ENCODE results near the gene CEP85L. TPM values are rescaled to one million over a fixed set of nuclear protein-coding genes. Genes with fewer than 3 reads are reported as not detected.

Gene CEP85L
- total RNA-seq, 2 experiments from 2014 or later = 9.6 to 12.0 TPM

DNA sequence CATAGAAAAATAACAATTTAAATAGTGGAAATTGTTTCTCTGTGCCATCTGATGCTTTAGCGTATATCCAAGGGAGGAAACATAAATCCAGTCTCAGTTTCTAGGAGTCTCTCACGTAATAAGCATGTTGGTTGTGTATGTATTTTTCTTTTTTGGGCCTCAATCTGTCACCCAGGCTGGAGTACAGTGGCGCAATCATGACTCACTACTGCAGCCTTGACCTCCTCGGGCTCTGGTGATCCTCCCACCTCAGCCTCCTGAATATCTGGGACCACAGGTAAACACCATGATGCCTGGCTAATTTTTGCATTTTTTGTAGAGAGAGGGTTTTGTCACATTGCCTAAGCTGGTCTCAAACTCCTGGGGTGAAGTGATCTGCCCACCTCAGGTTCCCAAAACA lies 181.9 kb downstream of the CEP85L start:
- Histone ChIP-seq H3K27ac (ENCODE audit: low read depth, low read length, poor library complexity, severe bottlenecking) (no peak overlapping the region), H3K4me3 (ENCODE audit: low read depth, low read length, poor library complexity, severe bottlenecking) (no peak overlapping the region), H3K9me3 (ENCODE audit: low read length) (no peaks in the 10 kb centered on the region), H3K36me3 (ENCODE audit: insufficient read depth, low read length) (no peaks in the 10 kb centered on the region), H3K9me2 (ENCODE audit: insufficient read depth, low read length) (no peaks in the 10 kb centered on the region), H3K4me1 (ENCODE audit: insufficient read depth, low read length, poor library complexity, severe bottlenecking) (no peaks in the 10 kb centered on the region), H4K20me1 (ENCODE audit: insufficient read depth, low read length) (no peaks in the 10 kb centered on the region), H3K79me2 (ENCODE audit: insufficient read depth, low read depth, low read length) (no peaks in the 10 kb centered on the region), H3K4me2 (ENCODE audit: low read length) (no peak overlapping the region), H2AFZ (ENCODE audit: low read length) (no peak overlapping the region)
- CTCF ChIA-PET (ENCODE audit: unreplicated experiment) = no interaction called here
- TF ChIP-seq, protein P1, sequence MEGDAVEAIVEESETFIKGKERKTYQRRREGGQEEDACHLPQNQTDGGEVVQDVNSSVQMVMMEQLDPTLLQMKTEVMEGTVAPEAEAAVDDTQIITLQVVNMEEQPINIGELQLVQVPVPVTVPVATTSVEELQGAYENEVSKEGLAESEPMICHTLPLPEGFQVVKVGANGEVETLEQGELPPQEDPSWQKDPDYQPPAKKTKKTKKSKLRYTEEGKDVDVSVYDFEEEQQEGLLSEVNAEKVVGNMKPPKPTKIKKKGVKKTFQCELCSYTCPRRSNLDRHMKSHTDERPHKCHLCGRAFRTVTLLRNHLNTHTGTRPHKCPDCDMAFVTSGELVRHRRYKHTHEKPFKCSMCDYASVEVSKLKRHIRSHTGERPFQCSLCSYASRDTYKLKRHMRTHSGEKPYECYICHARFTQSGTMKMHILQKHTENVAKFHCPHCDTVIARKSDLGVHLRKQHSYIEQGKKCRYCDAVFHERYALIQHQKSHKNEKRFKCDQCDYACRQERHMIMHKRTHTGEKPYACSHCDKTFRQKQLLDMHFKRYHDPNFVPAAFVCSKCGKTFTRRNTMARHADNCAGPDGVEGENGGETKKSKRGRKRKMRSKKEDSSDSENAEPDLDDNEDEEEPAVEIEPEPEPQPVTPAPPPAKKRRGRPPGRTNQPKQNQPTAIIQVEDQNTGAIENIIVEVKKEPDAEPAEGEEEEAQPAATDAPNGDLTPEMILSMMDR (conservative IDR thresholded peaks at IDR 0.05; ENCODE audit: low read length) = no peak
- no peak for TF ChIP-seq EZH2phosphoT487 (IDR thresholded peaks at IDR 0.05; ENCODE audit: borderline replicate concordance, low read depth, low read length)
- intact Hi-C loops (cut with micrococcal nuclease; ENCODE audit: unreplicated experiment) = no loop called here
- no peak for DNase-seq (ENCODE audit: low spot score)
- POLR2A ChIA-PET = interaction anchor here (0.9 to 1.0 kb wide), 2 partner anchors 11 to 16 kb away, joined by 3 read pairs; no protein-coding TSS in a partner anchor
- BruUV-seq (replicated peaks) = no TSS peak

DNA sequence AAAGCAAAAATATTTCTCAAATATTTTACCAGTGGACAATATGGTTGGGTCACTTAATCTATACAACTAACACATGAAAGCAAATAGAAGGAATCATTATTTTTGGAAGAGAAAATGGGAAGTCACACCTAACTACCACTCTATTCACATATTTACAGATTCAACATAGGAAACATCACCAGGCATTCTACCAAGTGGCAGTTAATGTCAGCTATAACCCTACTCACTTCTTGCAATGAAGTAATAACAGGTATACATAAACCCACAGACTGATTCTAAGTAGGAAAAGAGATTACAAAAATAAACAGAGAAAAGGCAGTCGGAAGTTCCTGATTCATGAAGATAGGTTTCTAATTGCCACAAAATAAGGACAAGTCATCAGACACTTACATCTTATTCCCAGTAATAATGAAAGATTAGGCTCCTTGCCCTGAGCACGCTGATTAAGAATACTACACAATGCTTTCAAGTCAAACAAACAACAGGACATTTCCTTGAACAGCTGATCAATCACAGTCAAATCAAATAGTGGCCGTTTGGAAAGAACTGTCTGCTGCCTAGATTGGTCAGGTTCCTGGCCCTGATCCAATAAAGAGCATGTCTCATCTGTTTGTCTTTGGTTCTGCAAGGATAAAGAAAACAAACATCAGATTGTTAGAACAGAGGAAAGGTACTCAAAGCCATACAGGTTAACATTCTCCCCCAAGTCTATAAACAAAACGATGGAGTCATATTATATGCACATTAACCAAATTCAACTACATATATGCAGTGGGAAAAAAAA lies 182.5 kb downstream of the CEP85L start:
- CTCF ChIA-PET (ENCODE audit: unreplicated experiment) = no interaction called here
- H4K20me1 ChIP-seq (ENCODE audit: insufficient read depth, low read length) = no peaks in the 10 kb centered on the region
- H3K4me1 ChIP-seq (ENCODE audit: insufficient read depth, low read length, poor library complexity, severe bottlenecking) = no peaks in the 10 kb centered on the region
- intact Hi-C loops (cut with micrococcal nuclease; ENCODE audit: unreplicated experiment) = no loop called here
- H3K9me3 ChIP-seq (ENCODE audit: low read length) = no peaks in the 10 kb centered on the region
- TF ChIP-seq, protein P1 (conservative IDR thresholded peaks at IDR 0.05; ENCODE audit: low read length) = no peak
- no peak for TF ChIP-seq EZH2phosphoT487 (IDR thresholded peaks at IDR 0.05; ENCODE audit: borderline replicate concordance, low read depth, low read length)
- DNase-seq (ENCODE audit: low spot score) = no peak
- no peaks in the 10 kb centered on the region for H3K9me2 ChIP-seq (ENCODE audit: insufficient read depth, low read length)
- H3K4me2 ChIP-seq (ENCODE audit: low read length) = no peak overlapping the region
- no TSS peak for BruUV-seq (replicated peaks)
- H3K36me3 ChIP-seq (ENCODE audit: insufficient read depth, low read length) = no peaks in the 10 kb centered on the region
- H3K4me3 ChIP-seq (ENCODE audit: low read depth, low read length, poor library complexity, severe bottlenecking) = no peak overlapping the region
- no peak overlapping the region for H2AFZ ChIP-seq (ENCODE audit: low read length)
- H3K79me2 ChIP-seq (ENCODE audit: insufficient read depth, low read depth, low read length) = no peaks in the 10 kb centered on the region
- POLR2A ChIA-PET = no interaction called here
- H3K27ac ChIP-seq (ENCODE audit: low read depth, low read length, poor library complexity, severe bottlenecking) = no peak overlapping the region

DNA sequence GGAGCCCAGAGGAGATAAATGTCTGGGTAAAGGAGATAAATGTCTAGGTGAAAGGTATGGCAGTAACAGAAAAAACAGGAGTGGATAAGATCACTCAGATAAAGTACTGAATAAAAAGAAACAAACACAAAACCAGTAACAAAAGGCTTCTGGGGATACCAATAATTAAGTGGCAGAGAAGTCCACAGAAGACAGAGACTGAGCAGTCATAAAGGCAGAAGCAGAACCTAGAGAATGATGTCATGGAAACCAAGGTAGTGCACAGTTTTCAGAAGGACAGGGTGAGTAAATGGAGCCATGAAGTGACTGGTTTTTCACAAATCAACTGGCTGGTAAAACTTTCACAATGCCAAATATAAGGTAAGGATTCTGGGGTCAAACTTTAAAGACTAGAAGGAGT lies 184.2 kb downstream of the CEP85L start:
- BruUV-seq (replicated peaks) = no TSS peak
- Histone ChIP-seq H3K4me1 (ENCODE audit: insufficient read depth, low read length, poor library complexity, severe bottlenecking) (no peaks in the 10 kb centered on the region), H2AFZ (ENCODE audit: low read length) (no peak overlapping the region), H3K9me3 (ENCODE audit: low read length) (no peaks in the 10 kb centered on the region), H3K4me3 (ENCODE audit: low read depth, low read length, poor library complexity, severe bottlenecking) (no peak overlapping the region), H3K36me3 (ENCODE audit: insufficient read depth, low read length) (no peaks in the 10 kb centered on the region), H3K27ac (ENCODE audit: low read depth, low read length, poor library complexity, severe bottlenecking) (no peak overlapping the region), H3K4me2 (ENCODE audit: low read length) (no peak overlapping the region), H3K79me2 (ENCODE audit: insufficient read depth, low read depth, low read length) (no peaks in the 10 kb centered on the region), H3K9me2 (ENCODE audit: insufficient read depth, low read length) (no peaks in the 10 kb centered on the region), H4K20me1 (ENCODE audit: insufficient read depth, low read length) (no peaks in the 10 kb centered on the region)
- intact Hi-C loops (cut with micrococcal nuclease; ENCODE audit: unreplicated experiment) = no loop called here
- DNase-seq (ENCODE audit: low spot score) = no peak
- TF ChIP-seq, protein P1 (conservative IDR thresholded peaks at IDR 0.05; ENCODE audit: low read length) = no peak
- TF ChIP-seq EZH2phosphoT487 (IDR thresholded peaks at IDR 0.05; ENCODE audit: borderline replicate concordance, low read depth, low read length) = no peak
- ChIA-PET POLR2A (no interaction called here), CTCF (ENCODE audit: unreplicated experiment) (no interaction called here)

All from OCI-LY7 (cell line).